ENCODE data around the gene NOXA1. TPM values are rescaled to one million over a fixed set of nuclear protein-coding genes. Genes with fewer than 3 reads are reported as not detected.
A peak's percentile ranks its signal among the peaks of the same experiment; 100 is the strongest.

The NOXA1 gene
- total and polyA plus RNA-seq, 8 donors, result 6.6 to 45.5 (median 12.6) TPM

DNA sequence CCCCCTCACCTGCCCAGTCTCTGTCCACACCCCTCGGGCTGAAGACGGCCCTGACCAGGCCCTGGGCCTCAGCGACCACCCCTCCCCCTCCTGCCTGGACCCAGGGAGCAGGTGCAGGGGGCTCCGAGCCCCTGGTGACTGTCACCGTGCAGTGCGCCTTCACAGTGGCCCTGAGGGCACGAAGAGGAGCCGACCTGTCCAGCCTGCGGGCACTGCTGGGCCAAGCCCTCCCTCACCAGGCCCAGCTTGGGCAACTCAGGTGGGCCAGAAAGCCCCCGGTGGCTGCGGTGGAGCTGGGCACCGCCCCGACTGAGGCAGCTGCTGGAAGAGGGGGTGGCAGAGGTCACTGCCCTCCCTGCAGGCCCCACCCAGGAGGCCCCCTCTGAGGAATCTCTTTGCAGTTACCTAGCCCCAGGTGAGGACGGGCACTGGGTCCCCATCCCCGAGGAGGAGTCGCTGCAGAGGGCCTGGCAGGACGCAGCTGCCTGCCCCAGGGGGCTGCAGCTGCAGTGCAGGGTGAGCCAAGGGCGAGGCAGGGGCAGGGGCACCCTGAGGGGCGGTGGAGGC is 10.2 kb downstream of the NOXA1 start:
- 84% methylated on average over 16 to 19 of the region's 19 CpGs for WGBS, 2 donors
- H3K4me3 ChIP-seq, result no peak overlapping the region
- H3K27ac ChIP-seq, result no peak overlapping the region
- H3K4me1 ChIP-seq, result peaks cover 11 to 13% (median 12%) of the 10 kb centered on the region in 3 donors
- H3K36me3 ChIP-seq, result no peaks in the 10 kb centered on the region
- DNase-seq (peak in 2 of 6 donors; percentile 47 to 81), FAIRE-seq (no peak), ATAC-seq (no peak)
- H3K27me3 ChIP-seq, result no peaks in the 10 kb centered on the region
- intact Hi-C loops (cut with DNase I), result no loop called here
- H3K9me3 ChIP-seq, result no peaks in the 10 kb centered on the region
- TF ChIP-seq CTCF (IDR thresholded peaks at IDR 0.05), result no peak

GRCh38 chr9:137433916-137434431 is 10.8 kb downstream of the NOXA1 start:
- Histone ChIP-seq H3K9me3 (no peaks in the 10 kb centered on the region), H3K27me3 (no peaks in the 10 kb centered on the region), H3K4me1 (peaks cover 11 to 13% (median 12%) of the 10 kb centered on the region in 3 donors), H3K36me3 (no peaks in the 10 kb centered on the region), H3K27ac (no peak overlapping the region), H3K4me3 (no peak overlapping the region)
- FAIRE-seq (no peak), ATAC-seq (no peak), DNase-seq (peak in 2 of 6 donors; percentile 45 to 57)
- WGBS, 2 donors, result 87 to 93% methylated on average over 20 to 26 of the region's 26 CpGs
- intact Hi-C loops (cut with DNase I), result no loop called here
- TF ChIP-seq CTCF (IDR thresholded peaks at IDR 0.05), result no peak

GRCh38 chr9:137434498-137435380 is 11.5 kb downstream of the NOXA1 start:
- Histone ChIP-seq H3K4me1 (peaks cover 11 to 13% (median 12%) of the 10 kb centered on the region in 3 donors), H3K27ac (no peak overlapping the region), H3K36me3 (no peaks in the 10 kb centered on the region), H3K4me3 (no peak overlapping the region), H3K9me3 (no peaks in the 10 kb centered on the region), H3K27me3 (no peaks in the 10 kb centered on the region)
- intact Hi-C loops (cut with DNase I), result no loop called here
- DNase-seq, result peak in 3 of 6 donors; percentile 56 to 82 (median 62)
- no peak for TF ChIP-seq CTCF (IDR thresholded peaks at IDR 0.05)
- no peak for ATAC-seq
- 87 to 89% methylated on average over 42 to 43 of the region's 43 CpGs for WGBS, 2 donors
- no peak for FAIRE-seq

DNA sequence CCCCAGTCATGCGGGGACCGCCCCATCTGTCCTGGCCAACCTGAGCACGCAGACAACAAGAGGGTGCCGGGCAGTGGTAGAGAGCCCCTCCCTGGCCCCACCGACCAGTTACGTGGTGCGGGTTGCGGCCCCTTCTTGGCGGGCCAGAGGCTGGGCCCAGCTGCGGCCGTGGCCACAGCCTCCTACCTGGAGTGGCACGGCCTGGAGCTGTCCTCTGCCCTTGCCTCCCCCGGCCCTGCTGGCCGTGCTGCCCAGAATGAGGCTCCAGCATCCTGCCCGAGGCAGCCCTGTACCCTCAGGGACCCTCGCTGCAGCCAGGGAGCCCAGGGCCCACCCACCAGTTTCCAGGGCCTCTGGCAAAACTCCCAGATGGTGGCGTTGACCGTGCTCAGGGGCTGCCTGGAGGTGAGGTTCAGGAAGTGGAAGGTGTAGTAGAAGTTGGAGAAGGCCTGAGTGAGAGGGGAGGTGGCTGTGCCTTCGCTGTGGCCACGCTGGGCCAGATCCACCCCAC is 12.2 kb downstream of the NOXA1 start:
- DNase-seq (peak in 2 of 6 donors; percentile 59 to 63), ATAC-seq (peak; percentile 5 to 18 (median 12)), FAIRE-seq (no peak)
- no peaks in the 10 kb centered on the region for H3K9me3 ChIP-seq
- 75 to 83% methylated on average over 20 of the region's 20 CpGs for WGBS, 2 donors
- H3K36me3 ChIP-seq, result no peaks in the 10 kb centered on the region
- H3K4me1 ChIP-seq, result peaks cover 11 to 13% (median 12%) of the 10 kb centered on the region in 3 donors
- no peaks in the 10 kb centered on the region for H3K27me3 ChIP-seq
- peak overlapping the region in 3 of 4 donors; percentile 19 to 81 (median 66) for H3K27ac ChIP-seq
- no peak overlapping the region for H3K4me3 ChIP-seq
- no peak for TF ChIP-seq CTCF (IDR thresholded peaks at IDR 0.05)
- intact Hi-C loops (cut with DNase I), result no loop called here

Measured in pancreas (tissue), 10 donors.